ENCODE measurements around the gene HOXC10. TPM values are rescaled to one million over a fixed set of nuclear protein-coding genes. Genes with fewer than 3 reads are reported as not detected.
A peak's percentile ranks its signal among the peaks of the same experiment; 100 is the strongest.

Gene HOXC10
- total RNA-seq, 1 experiment from 2014 or later, result 19.8 TPM

- Histone ChIP-seq H3K27me3 (no peaks in the 10 kb centered on the region), H3K36me3 (peaks cover 15% of the 10 kb centered on the region), H3K4me3 (peak overlapping the region; percentile 72), H3K9me3 (no peaks in the 10 kb centered on the region)
- DNase-seq, result no peak
Measured at GRCh38 chr12:54001283-54002187, 16.6 kb downstream of the HOXC10 start.

- DNase-seq, result no peak
- Histone ChIP-seq H3K4me3 (no peak overlapping the region), H3K27me3 (no peaks in the 10 kb centered on the region), H3K9me3 (no peaks in the 10 kb centered on the region), H3K36me3 (peaks cover 15% of the 10 kb centered on the region)
Measured at GRCh38 chr12:54002278-54002914, 17.4 kb downstream of the HOXC10 start.

- DNase-seq, result no peak
- H3K9me3 ChIP-seq, result no peaks in the 10 kb centered on the region
- peaks cover 15% of the 10 kb centered on the region for H3K36me3 ChIP-seq
- H3K4me3 ChIP-seq, result no peak overlapping the region
- H3K27me3 ChIP-seq, result no peaks in the 10 kb centered on the region
Measured at GRCh38 chr12:54002915-54003389, 18.0 kb downstream of the HOXC10 start.

DNA sequence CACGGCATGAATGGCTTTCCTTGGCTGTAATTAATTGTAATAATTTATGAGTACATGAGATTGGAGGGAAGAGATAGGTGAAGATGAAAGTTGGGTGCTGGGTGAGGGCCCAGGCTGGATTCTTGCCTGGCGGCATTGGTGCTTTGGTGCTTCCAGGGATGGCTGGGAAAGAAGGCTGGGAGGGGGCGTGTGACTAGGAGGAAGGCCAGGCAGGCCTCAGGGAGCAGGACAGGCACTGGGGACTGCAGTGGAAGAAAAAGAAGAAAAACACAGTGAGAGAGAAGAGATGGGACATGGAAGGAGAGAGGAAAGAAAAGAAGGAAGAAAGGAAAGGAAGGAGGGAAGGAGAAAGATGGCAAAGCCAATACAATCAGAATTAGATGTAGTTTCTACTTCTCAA, 18.7 kb downstream of the HOXC10 start:
- Histone ChIP-seq H3K4me3 (no peak overlapping the region), H3K27me3 (no peaks in the 10 kb centered on the region), H3K9me3 (no peaks in the 10 kb centered on the region), H3K36me3 (peaks cover 15% of the 10 kb centered on the region)
- no peak for DNase-seq

DNA sequence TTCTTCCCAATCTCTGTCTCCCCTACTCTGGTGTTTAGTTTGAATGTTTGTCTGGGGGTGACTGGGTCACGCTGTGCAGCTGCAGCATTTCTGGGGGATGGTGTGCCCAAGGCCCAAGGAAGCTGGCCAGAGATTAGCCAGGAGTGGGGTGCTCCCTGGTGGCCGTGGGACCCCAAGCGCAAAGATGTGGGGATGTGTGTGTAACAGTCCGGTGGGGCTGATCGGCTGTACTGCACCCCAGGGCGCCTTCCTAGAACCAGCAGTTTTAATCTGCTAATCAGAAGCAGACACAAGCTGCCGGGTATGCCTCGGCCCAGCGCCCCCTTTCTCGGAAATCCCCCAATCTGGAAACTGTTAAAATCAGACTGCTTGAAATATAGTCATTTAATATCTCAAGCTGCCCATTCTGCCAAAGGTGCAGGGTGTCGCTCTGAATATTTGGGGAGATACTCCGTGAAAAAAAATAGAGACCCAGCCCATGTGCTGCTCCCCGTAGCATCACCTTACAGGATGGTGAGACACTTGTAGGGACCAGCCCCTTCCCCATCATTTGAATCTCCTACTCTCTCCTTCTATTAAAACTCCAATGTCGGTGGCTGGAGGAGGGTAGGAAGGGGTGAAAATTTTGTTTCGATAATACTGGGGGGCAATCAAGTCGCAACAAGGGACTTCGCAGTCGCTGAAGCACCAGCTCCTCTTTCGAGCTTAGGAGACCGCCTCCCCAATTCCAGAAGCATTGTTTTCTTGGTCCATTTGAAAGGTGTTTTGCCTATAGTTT, 19.3 kb downstream of the HOXC10 start:
- no peaks in the 10 kb centered on the region for H3K9me3 ChIP-seq
- DNase-seq, result no peak
- peaks cover 15% of the 10 kb centered on the region for H3K36me3 ChIP-seq
- no peaks in the 10 kb centered on the region for H3K27me3 ChIP-seq
- no peak overlapping the region for H3K4me3 ChIP-seq

- no peak for DNase-seq
- peaks cover 15% of the 10 kb centered on the region for H3K36me3 ChIP-seq
- H3K9me3 ChIP-seq, result no peaks in the 10 kb centered on the region
- no peak overlapping the region for H3K4me3 ChIP-seq
- no peaks in the 10 kb centered on the region for H3K27me3 ChIP-seq
Measured at GRCh38 chr12:54004841-54005530, 20.0 kb downstream of the HOXC10 start.

DNA sequence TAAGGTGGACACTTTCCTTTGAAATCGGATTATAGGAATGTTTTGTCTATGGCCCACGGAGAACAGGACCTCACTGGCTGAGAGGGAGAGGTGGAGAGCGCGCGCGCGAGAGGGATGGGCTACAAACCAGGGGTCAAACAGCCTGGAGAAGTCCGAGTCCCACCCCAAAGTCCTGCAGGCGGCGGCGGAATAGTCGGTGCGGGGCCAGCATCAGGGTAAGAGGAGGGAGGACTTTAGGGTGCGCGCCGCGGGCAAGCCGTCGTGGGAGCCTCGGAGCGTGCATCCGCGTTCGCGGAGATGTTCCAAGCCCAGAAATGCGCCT, 20.5 kb downstream of the HOXC10 start:
- H3K36me3 ChIP-seq, result peaks cover 15% of the 10 kb centered on the region
- no peak overlapping the region for H3K4me3 ChIP-seq
- no peaks in the 10 kb centered on the region for H3K9me3 ChIP-seq
- DNase-seq, result no peak
- H3K27me3 ChIP-seq, result no peaks in the 10 kb centered on the region

GRCh38 chr12:54005853-54006558, 21.1 kb downstream of the HOXC10 start:
- no peak overlapping the region; the same call in 1 of the 2 replicates for H3K4me3 ChIP-seq

GRCh38 chr12:54006559-54007220, 21.7 kb downstream of the HOXC10 start:
- Histone ChIP-seq H3K4me3 (no peak overlapping the region), H3K36me3 (peaks cover 22% of the 10 kb centered on the region), H3K27me3 (no peaks in the 10 kb centered on the region), H3K9me3 (no peaks in the 10 kb centered on the region)
- no peak for DNase-seq

More at GRCh38 chr12:54005853-54006558, 21.1 kb downstream of the HOXC10 start:
- peaks cover 16% of the 10 kb centered on the region for H3K36me3 ChIP-seq
- H3K27me3 ChIP-seq, result no peaks in the 10 kb centered on the region
- H3K9me3 ChIP-seq, result no peaks in the 10 kb centered on the region
- DNase-seq, result peak; percentile 77

DNA sequence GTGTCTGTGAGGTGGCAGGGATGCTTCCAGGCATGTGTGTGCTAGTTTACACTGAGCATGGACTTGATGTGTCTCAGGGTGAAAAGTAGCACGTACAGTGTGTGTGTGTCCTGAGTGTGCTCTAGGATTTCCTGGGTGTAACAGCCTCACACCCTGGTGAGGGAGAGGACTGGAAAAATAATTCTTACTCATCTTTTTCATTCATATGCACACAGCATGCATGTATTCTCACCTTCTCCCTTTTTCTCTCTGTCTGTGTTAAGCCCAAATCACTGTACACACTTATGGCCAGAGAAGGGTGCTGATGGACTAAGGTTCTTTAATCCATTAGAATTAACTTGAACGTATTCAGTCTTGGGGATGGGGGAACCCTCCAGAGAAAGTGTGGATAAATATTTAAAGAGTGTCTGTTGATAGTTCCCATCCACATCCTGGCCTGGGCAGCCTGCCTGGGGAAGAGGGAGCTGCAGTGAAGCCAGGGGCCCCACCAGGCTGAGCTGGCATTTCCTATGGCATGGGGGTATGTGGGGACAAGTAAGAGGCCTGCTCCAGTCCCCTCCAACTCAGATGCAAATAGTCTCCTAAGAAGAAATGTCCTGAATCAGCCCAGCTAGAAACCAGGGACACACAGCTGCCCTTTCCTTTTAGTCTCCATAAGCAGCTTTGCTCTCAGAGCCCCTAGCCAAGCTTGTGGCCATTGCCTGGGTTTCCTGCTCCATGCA, 22.8 kb downstream of the HOXC10 start:
- Histone ChIP-seq H3K27me3 (no peaks in the 10 kb centered on the region), H3K9me3 (no peaks in the 10 kb centered on the region), H3K4me3 (no peak overlapping the region), H3K36me3 (peaks cover 15% of the 10 kb centered on the region)
- no peak for DNase-seq

- H3K36me3 ChIP-seq, result peaks cover 17% of the 10 kb centered on the region
- no peak for DNase-seq
- no peaks in the 10 kb centered on the region for H3K27me3 ChIP-seq
- no peaks in the 10 kb centered on the region for H3K9me3 ChIP-seq
- H3K4me3 ChIP-seq, result peak overlapping the region; percentile 58; the same call in 1 of the 2 replicates
Measured at GRCh38 chr12:54008260-54008552, 23.3 kb downstream of the HOXC10 start.

DNA sequence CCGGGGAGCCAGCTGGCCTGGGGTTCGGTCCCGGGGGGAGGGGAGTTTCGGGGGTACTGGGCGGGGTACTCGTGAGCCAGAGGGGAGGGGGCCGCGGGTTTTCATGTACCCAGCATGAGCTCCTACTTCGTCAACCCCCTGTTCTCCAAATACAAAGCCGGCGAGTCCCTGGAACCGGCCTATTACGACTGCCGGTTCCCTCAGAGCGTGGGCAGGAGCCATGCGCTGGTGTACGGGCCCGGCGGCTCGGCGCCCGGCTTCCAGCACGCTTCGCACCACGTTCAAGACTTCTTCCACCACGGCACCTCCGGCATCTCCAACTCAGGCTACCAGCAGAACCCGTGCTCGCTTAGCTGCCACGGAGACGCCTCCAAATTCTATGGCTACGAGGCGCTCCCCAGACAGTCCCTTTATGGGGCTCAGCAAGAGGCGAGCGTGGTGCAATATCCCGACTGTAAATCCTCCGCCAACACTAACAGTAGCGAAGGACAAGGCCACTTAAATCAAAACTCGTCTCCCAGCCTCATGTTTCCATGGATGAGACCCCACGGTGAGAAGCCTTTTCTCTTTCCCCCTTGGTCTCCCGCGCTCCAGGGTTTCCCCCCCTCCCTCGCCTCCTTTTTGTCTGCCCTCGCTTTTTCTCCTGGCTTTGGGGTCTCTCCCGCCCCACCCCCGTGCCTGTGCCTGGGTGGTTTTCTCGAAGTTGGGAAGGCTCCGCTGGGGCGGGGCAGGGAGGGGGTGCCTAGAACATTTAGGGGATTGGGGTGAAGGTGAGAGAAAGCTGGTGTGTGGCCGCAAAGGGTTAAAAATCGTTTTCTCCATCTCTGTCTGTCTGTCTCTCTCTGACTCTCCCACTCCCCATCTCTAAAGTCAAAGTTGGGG, 24.5 kb downstream of the HOXC10 start:
- no peaks in the 10 kb centered on the region for H3K9me3 ChIP-seq
- H3K36me3 ChIP-seq, result peaks cover 17% of the 10 kb centered on the region
- H3K27me3 ChIP-seq, result no peaks in the 10 kb centered on the region
- peak; percentile 44 for DNase-seq
- H3K4me3 ChIP-seq, result peak overlapping the region; percentile 58

GRCh38 chr12:54010053-54010971, 25.4 kb downstream of the HOXC10 start:
- no peak for DNase-seq
- no peaks in the 10 kb centered on the region for H3K9me3 ChIP-seq
- H3K4me3 ChIP-seq, result peak overlapping the region; percentile 58
- no peaks in the 10 kb centered on the region for H3K27me3 ChIP-seq
- peaks cover 17% of the 10 kb centered on the region for H3K36me3 ChIP-seq
